GM23338 (cell line): ENCODE data around the gene JAKMIP2. TPM values are rescaled to one million over a fixed set of nuclear protein-coding genes. Genes with fewer than 3 reads are reported as not detected.

Experiments
- ATAC-seq: fragments of 200-7000 bp; cut with Tn5 transposase; 3 replicates; pipeline ENCODE4 v1.9.1; 2020
- DNase-seq: peaks from one replicate; pipeline ENCODE4 v3.0.0-alpha.2; 2015; ENCODE audit warnings: low spot score
- H2AFZ ChIP-seq: fragments of 200-600 bp; sonication (generic); 2 replicates; pipeline ENCODE4 v1.8.0; 2016; ENCODE audit warnings: antibody characterized with exemption, mild to moderate bottlenecking, moderate library complexity
- H3F3A ChIP-seq: fragments of 200-600 bp; sonication (generic); replicated peaks from 2 replicates; pipeline ENCODE4 v1.8.0; 2017; ENCODE audit warnings: antibody characterized with exemption, mixed run types, low read depth
- H3K27ac ChIP-seq: fragments of 200-600 bp; sonication (generic); 2 replicates; pipeline ENCODE4 v1.6.1; 2016; ENCODE audit warnings: low read depth
- H3K27me3 ChIP-seq: fragments of 200-600 bp; sonication (generic); 2 replicates; pipeline ENCODE4 v1.8.0; 2016; ENCODE audit warnings: mild to moderate bottlenecking, mixed run types, moderate library complexity; ENCODE audit not compliant: insufficient read depth
- H3K36me3 ChIP-seq: fragments of 200-600 bp; sonication (generic); 2 replicates; pipeline ENCODE4 v1.8.0; 2016; ENCODE audit warnings: mild to moderate bottlenecking; ENCODE audit not compliant: insufficient read depth
- H3K4me1 ChIP-seq: fragments of 200-600 bp; sonication (generic); 2 replicates; pipeline ENCODE4 v1.8.0; 2016; ENCODE audit warnings: mild to moderate bottlenecking, moderate library complexity; ENCODE audit not compliant: insufficient read depth
- H3K4me2 ChIP-seq: fragments of 200-600 bp; sonication (generic); 2 replicates; pipeline ENCODE4 v1.7.1; 2017; ENCODE audit warnings: mixed run types
- H3K4me3 ChIP-seq: fragments of 200-600 bp; sonication (generic); 2 replicates; pipeline ENCODE4 v1.6.1; 2016; ENCODE audit warnings: mixed run types
- H3K79me2 ChIP-seq: fragments of 200-600 bp; sonication (generic); replicated peaks from 2 replicates; pipeline ENCODE4 v1.8.0; 2017; ENCODE audit warnings: mild to moderate bottlenecking; ENCODE audit not compliant: insufficient read depth
- H3K9me2 ChIP-seq: fragments of 200-600 bp; sonication (generic); 2 replicates; pipeline ENCODE4 v1.8.0; 2017; ENCODE audit not compliant: insufficient read depth
- H4K20me1 ChIP-seq: fragments of 200-600 bp; sonication (generic); replicated peaks from 2 replicates; pipeline ENCODE4 v1.8.0; 2017; ENCODE audit warnings: mild to moderate bottlenecking; ENCODE audit not compliant: insufficient read depth
- H3K27ac Mint-ChIP-seq: 2 replicates; pipeline ENCODE4 v1.8.0; 2020; ENCODE audit warnings: inconsistent platforms, mild to moderate bottlenecking, moderate library complexity, mixed read lengths
- H3K27me3 Mint-ChIP-seq: 3 replicates; pipeline ENCODE4 v1.8.0; 2022; ENCODE audit warnings: low read depth, mild to moderate bottlenecking, moderate library complexity, mixed read lengths, inconsistent platforms; ENCODE audit not compliant: insufficient read depth, poor library complexity
- H3K36me3 Mint-ChIP-seq: 3 replicates; pipeline ENCODE4 v1.8.0; 2021; ENCODE audit warnings: low read depth, mild to moderate bottlenecking, inconsistent platforms, moderate library complexity, mixed read lengths
- H3K4me1 Mint-ChIP-seq: 3 replicates; pipeline ENCODE4 v1.8.0; 2020; ENCODE audit warnings: mild to moderate bottlenecking, inconsistent platforms, mixed read lengths
- H3K4me3 Mint-ChIP-seq: 3 replicates; pipeline ENCODE4 v1.8.0; 2021; ENCODE audit warnings: moderate library complexity, mild to moderate bottlenecking, inconsistent platforms, mixed read lengths
- H3K9me3 Mint-ChIP-seq: 3 replicates; pipeline ENCODE4 v1.8.0; 2020; ENCODE audit warnings: moderate library complexity, mild to moderate bottlenecking, inconsistent platforms, mixed read lengths
- EZH2 ChIP-seq: fragments of 200-600 bp; sonication (generic); IDR thresholded peaks from one replicate; pipeline ENCODE4 v1.8.0; 2017; ENCODE audit warnings: antibody characterized with exemption, mild to moderate bottlenecking, low read depth; ENCODE audit not compliant: unreplicated experiment
- EZH2phosphoT487 ChIP-seq: fragments of 200-600 bp; sonication (generic); IDR thresholded peaks from one replicate; pipeline ENCODE4 v1.8.1; 2018; ENCODE audit warnings: antibody characterized with exemption; ENCODE audit not compliant: unreplicated experiment
- polyA plus RNA-seq: library from polyadenylated mRNA; unstranded; fragments of >200 nt; fragmentation: Nextera tagmentation; extraction: Ambion mirVana; gene quantifications from 2 replicates; pipeline ENCODE4 v1.2.1, GENCODE V29; 2016
- total RNA-seq: library from RNA; depleted of rRNA; stranded (reverse); fragments of >200 nt; shearing (Covaris generic); gene quantifications from 2 replicates; pipeline ENCODE4 v1.2.3, GENCODE V29; 2014
- TF ChIP-seq, protein P1 (sequence below): fragments of 250-450 bp; sonication (Bioruptor Pico); IDR thresholded peaks from 2 replicates; pipeline ENCODE4 v1.5.0; 2020; ENCODE audit warnings: mild to moderate bottlenecking, moderate library complexity
- TF ChIP-seq, protein P2 (sequence below), 2 experiments: fragments of 200-600 bp in 1 of 2; sonication (generic) in 1 of 2; conservative IDR thresholded peaks; 2 replicates each; pipeline versions ENCODE4 v1.5.1 to v1.6.1; 2016 to 2017; ENCODE audit warnings: antibody characterized with exemption in 2 of 2, low read depth in 2 of 2, mild to moderate bottlenecking in 2 of 2, moderate library complexity in 1 of 2

Gene JAKMIP2
- total and polyA plus RNA-seq, 2 experiments from 2014 or later, result 20.5 to 27.2 TPM

GRCh38 chr5:147673791-147674190 is 108.7 kb downstream of the JAKMIP2 start:
- H3K27ac Mint-ChIP-seq, result no peak overlapping the region
- Histone ChIP-seq H3K9me2 (no peaks in the 10 kb centered on the region), H3K4me1 (no peaks in the 10 kb centered on the region), H2AFZ (no peak overlapping the region), H3K4me2 (no peak overlapping the region), H3F3A (peaks cover 4% of the 10 kb centered on the region; the same call in 1 of the 2 replicates), H3K79me2 (no peaks in the 10 kb centered on the region), H3K27ac (no peak overlapping the region), H4K20me1 (peaks cover 13% of the 10 kb centered on the region), H3K36me3 (peaks cover 16% of the 10 kb centered on the region; the same call in 1 of the 2 replicates), H3K4me3 (no peak overlapping the region), H3K27me3 (no peaks in the 10 kb centered on the region)
- H3K36me3 Mint-ChIP-seq, result peaks cover 11% of the 10 kb centered on the region; the same call in 2 of the 3 replicates
- DNase-seq (no peak), ATAC-seq (no peak)
- H3K4me3 Mint-ChIP-seq, result no peak overlapping the region
- no peaks in the 10 kb centered on the region for H3K27me3 Mint-ChIP-seq
- no peaks in the 10 kb centered on the region for H3K9me3 Mint-ChIP-seq
- H3K4me1 Mint-ChIP-seq, result no peaks in the 10 kb centered on the region
- TF ChIP-seq EZH2phosphoT487, result no peak
- TF ChIP-seq, protein P1, sequence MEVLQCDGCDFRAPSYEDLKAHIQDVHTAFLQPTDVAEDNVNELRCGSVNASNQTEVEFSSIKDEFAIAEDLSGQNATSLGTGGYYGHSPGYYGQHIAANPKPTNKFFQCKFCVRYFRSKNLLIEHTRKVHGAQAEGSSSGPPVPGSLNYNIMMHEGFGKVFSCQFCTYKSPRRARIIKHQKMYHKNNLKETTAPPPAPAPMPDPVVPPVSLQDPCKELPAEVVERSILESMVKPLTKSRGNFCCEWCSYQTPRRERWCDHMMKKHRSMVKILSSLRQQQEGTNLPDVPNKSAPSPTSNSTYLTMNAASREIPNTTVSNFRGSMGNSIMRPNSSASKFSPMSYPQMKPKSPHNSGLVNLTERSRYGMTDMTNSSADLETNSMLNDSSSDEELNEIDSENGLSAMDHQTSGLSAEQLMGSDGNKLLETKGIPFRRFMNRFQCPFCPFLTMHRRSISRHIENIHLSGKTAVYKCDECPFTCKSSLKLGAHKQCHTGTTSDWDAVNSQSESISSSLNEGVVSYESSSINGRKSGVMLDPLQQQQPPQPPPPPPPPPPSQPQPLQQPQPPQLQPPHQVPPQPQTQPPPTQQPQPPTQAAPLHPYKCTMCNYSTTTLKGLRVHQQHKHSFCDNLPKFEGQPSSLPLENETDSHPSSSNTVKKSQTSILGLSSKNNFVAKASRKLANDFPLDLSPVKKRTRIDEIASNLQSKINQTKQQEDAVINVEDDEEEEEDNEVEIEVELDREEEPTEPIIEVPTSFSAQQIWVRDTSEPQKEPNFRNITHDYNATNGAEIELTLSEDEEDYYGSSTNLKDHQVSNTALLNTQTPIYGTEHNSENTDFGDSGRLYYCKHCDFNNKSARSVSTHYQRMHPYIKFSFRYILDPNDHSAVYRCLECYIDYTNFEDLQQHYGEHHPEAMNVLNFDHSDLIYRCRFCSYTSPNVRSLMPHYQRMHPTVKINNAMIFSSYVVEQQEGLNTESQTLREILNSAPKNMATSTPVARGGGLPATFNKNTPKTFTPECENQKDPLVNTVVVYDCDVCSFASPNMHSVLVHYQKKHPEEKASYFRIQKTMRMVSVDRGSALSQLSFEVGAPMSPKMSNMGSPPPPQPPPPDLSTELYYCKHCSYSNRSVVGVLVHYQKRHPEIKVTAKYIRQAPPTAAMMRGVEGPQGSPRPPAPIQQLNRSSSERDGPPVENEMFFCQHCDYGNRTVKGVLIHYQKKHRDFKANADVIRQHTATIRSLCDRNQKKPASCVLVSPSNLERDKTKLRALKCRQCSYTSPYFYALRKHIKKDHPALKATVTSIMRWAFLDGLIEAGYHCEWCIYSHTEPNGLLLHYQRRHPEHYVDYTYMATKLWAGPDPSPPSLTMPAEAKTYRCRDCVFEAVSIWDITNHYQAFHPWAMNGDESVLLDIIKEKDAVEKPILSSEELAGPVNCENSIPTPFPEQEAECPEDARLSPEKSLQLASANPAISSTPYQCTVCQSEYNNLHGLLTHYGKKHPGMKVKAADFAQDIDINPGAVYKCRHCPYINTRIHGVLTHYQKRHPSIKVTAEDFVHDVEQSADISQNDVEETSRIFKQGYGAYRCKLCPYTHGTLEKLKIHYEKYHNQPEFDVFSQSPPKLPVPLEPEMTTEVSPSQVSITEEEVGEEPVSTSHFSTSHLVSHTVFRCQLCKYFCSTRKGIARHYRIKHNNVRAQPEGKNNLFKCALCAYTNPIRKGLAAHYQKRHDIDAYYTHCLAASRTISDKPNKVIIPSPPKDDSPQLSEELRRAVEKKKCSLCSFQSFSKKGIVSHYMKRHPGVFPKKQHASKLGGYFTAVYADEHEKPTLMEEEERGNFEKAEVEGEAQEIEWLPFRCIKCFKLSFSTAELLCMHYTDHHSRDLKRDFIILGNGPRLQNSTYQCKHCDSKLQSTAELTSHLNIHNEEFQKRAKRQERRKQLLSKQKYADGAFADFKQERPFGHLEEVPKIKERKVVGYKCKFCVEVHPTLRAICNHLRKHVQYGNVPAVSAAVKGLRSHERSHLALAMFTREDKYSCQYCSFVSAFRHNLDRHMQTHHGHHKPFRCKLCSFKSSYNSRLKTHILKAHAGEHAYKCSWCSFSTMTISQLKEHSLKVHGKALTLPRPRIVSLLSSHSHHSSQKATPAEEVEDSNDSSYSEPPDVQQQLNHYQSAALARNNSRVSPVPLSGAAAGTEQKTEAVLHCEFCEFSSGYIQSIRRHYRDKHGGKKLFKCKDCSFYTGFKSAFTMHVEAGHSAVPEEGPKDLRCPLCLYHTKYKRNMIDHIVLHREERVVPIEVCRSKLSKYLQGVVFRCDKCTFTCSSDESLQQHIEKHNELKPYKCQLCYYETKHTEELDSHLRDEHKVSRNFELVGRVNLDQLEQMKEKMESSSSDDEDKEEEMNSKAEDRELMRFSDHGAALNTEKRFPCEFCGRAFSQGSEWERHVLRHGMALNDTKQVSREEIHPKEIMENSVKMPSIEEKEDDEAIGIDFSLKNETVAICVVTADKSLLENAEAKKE (CRISPR knock-in tag), result no peak
- TF ChIP-seq, protein P2, sequence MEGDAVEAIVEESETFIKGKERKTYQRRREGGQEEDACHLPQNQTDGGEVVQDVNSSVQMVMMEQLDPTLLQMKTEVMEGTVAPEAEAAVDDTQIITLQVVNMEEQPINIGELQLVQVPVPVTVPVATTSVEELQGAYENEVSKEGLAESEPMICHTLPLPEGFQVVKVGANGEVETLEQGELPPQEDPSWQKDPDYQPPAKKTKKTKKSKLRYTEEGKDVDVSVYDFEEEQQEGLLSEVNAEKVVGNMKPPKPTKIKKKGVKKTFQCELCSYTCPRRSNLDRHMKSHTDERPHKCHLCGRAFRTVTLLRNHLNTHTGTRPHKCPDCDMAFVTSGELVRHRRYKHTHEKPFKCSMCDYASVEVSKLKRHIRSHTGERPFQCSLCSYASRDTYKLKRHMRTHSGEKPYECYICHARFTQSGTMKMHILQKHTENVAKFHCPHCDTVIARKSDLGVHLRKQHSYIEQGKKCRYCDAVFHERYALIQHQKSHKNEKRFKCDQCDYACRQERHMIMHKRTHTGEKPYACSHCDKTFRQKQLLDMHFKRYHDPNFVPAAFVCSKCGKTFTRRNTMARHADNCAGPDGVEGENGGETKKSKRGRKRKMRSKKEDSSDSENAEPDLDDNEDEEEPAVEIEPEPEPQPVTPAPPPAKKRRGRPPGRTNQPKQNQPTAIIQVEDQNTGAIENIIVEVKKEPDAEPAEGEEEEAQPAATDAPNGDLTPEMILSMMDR (conservative IDR thresholded peaks at IDR 0.05; ENCODE audit: low read depth in 2 of 2), result no peak
- no peak for TF ChIP-seq EZH2
